ENCODE results near the gene CPED1. TPM values are rescaled to one million over a fixed set of nuclear protein-coding genes. Genes with fewer than 3 reads are reported as not detected.

CPED1 gene
- total RNA-seq, 1 donor from 2014 or later, result not detected

- no peak for DNase-seq
- H3K4me1 Mint-ChIP-seq (ENCODE audit: low read depth, unreplicated experiment), result no peaks in the 10 kb centered on the region
- no peaks in the 10 kb centered on the region for H3K27me3 Mint-ChIP-seq (ENCODE audit: unreplicated experiment)
- H3K27ac Mint-ChIP-seq (ENCODE audit: unreplicated experiment), result no peak overlapping the region
- no peaks in the 10 kb centered on the region for H3K36me3 Mint-ChIP-seq (ENCODE audit: unreplicated experiment)
- H3K4me3 Mint-ChIP-seq (ENCODE audit: unreplicated experiment), result no peak overlapping the region
- no peaks in the 10 kb centered on the region for H3K9me3 Mint-ChIP-seq (ENCODE audit: unreplicated experiment)
- TF ChIP-seq CTCF (IDR thresholded peaks at IDR 0.05; ENCODE audit: partially characterized antibody, unreplicated experiment), result no peak
Measured at GRCh38 chr7:121157341-121157751, 168.8 kb downstream of the CPED1 start.

- no peak for TF ChIP-seq CTCF (IDR thresholded peaks at IDR 0.05; ENCODE audit: partially characterized antibody, unreplicated experiment)
- H3K27me3 Mint-ChIP-seq (ENCODE audit: unreplicated experiment), result no peaks in the 10 kb centered on the region
- DNase-seq, result no peak
- H3K36me3 Mint-ChIP-seq (ENCODE audit: unreplicated experiment), result no peaks in the 10 kb centered on the region
- H3K27ac Mint-ChIP-seq (ENCODE audit: unreplicated experiment), result no peak overlapping the region
- H3K4me1 Mint-ChIP-seq (ENCODE audit: low read depth, unreplicated experiment), result no peaks in the 10 kb centered on the region
- H3K9me3 Mint-ChIP-seq (ENCODE audit: unreplicated experiment), result no peaks in the 10 kb centered on the region
- no peak overlapping the region for H3K4me3 Mint-ChIP-seq (ENCODE audit: unreplicated experiment)
Measured at GRCh38 chr7:121157885-121158590, 169.5 kb downstream of the CPED1 start.

GRCh38 chr7:121158665-121159064, 170.2 kb downstream of the CPED1 start:
- H3K36me3 Mint-ChIP-seq (ENCODE audit: unreplicated experiment), result no peaks in the 10 kb centered on the region

GRCh38 chr7:121159553-121159952, 171.0 kb downstream of the CPED1 start:
- Mint-ChIP-seq H3K27me3 (ENCODE audit: unreplicated experiment) (no peaks in the 10 kb centered on the region), H3K4me3 (ENCODE audit: unreplicated experiment) (no peak overlapping the region), H3K9me3 (ENCODE audit: unreplicated experiment) (no peaks in the 10 kb centered on the region), H3K27ac (ENCODE audit: unreplicated experiment) (no peak overlapping the region), H3K36me3 (ENCODE audit: unreplicated experiment) (no peaks in the 10 kb centered on the region), H3K4me1 (ENCODE audit: low read depth, unreplicated experiment) (no peaks in the 10 kb centered on the region)
- no peak for DNase-seq
- TF ChIP-seq CTCF (IDR thresholded peaks at IDR 0.05; ENCODE audit: partially characterized antibody, unreplicated experiment), result no peak

More at GRCh38 chr7:121158665-121159064, 170.2 kb downstream of the CPED1 start:
- Mint-ChIP-seq H3K27me3 (ENCODE audit: unreplicated experiment) (no peaks in the 10 kb centered on the region), H3K27ac (ENCODE audit: unreplicated experiment) (no peak overlapping the region), H3K4me1 (ENCODE audit: low read depth, unreplicated experiment) (no peaks in the 10 kb centered on the region), H3K9me3 (ENCODE audit: unreplicated experiment) (no peaks in the 10 kb centered on the region), H3K4me3 (ENCODE audit: unreplicated experiment) (no peak overlapping the region)
- DNase-seq, result no peak
- no peak for TF ChIP-seq CTCF (IDR thresholded peaks at IDR 0.05; ENCODE audit: partially characterized antibody, unreplicated experiment)

GRCh38 chr7:121160150-121161008, 171.9 kb downstream of the CPED1 start:
- TF ChIP-seq CTCF (IDR thresholded peaks at IDR 0.05; ENCODE audit: partially characterized antibody, unreplicated experiment), result no peak
- no peaks in the 10 kb centered on the region for H3K4me1 Mint-ChIP-seq (ENCODE audit: low read depth, unreplicated experiment)
- H3K36me3 Mint-ChIP-seq (ENCODE audit: unreplicated experiment), result no peaks in the 10 kb centered on the region
- no peaks in the 10 kb centered on the region for H3K9me3 Mint-ChIP-seq (ENCODE audit: unreplicated experiment)
- H3K27me3 Mint-ChIP-seq (ENCODE audit: unreplicated experiment), result no peaks in the 10 kb centered on the region
- no peak for DNase-seq
- no peak overlapping the region for H3K4me3 Mint-ChIP-seq (ENCODE audit: unreplicated experiment)
- peak overlapping the region; percentile 60 for H3K27ac Mint-ChIP-seq (ENCODE audit: unreplicated experiment)
